Esophagus squamous epithelium (tissue), 5 donors: Measurements from ENCODE around the gene SEMG2. TPM values are rescaled to one million over a fixed set of nuclear protein-coding genes. Genes with fewer than 3 reads are reported as not detected.
A peak's percentile ranks its signal among the peaks of the same experiment; 100 is the strongest.

Experiments
- DNase-seq: peaks from one replicate; lab custom pipeline; 2025; lab: John Stamatoyannopoulos, UW
- H3K27ac ChIP-seq, 4 donors: fragments of 200-600 bp; sonication (generic); one replicate each; pipeline ENCODE4 v1.5.1; 2016 to 2019; ENCODE audit warnings: mild to moderate bottlenecking in 1 of 4
- H3K27me3 ChIP-seq, 4 donors: fragments of 200-600 bp; sonication (generic); 1 replicate in 3 of 4; 2 replicates in 1 of 4; pipeline versions ENCODE4 v1.5.1 to v1.6.0; 2017 to 2021; ENCODE audit warnings: antibody characterized with exemption in 1 of 4
- H3K36me3 ChIP-seq, 3 donors: fragments of 200-600 bp; sonication (generic); one replicate each; pipeline ENCODE4 v1.5.1; 2016 to 2019
- H3K4me1 ChIP-seq, 3 donors: fragments of 200-600 bp; sonication (generic); one replicate each; pipeline ENCODE4 v1.5.1; 2017 to 2019
- H3K4me3 ChIP-seq, 4 donors: fragments of 200-600 bp; sonication (generic); 1 replicate in 3 of 4; 2 replicates in 1 of 4; pipeline ENCODE4 v1.5.1; 2016 to 2019; ENCODE audit warnings: mild to moderate bottlenecking in 2 of 4, moderate library complexity in 1 of 4
- H3K9me3 ChIP-seq, 3 donors: fragments of 200-600 bp; sonication (generic); one replicate each; pipeline ENCODE4 v1.5.1; 2016 to 2019
- POLR2A ChIP-seq, 4 donors: fragments of 450-650 bp; IDR thresholded peaks; one replicate each; pipeline ENCODE4 v1.6.1; 2017; ENCODE audit warnings: antibody characterized with exemption in 4 of 4, mild to moderate bottlenecking in 4 of 4, moderate library complexity in 3 of 4
- whole genome bisulfite sequencing, 2 donors: methylation state at CpG; one replicate each; pipeline ENCODE4 v1.1.5; 2018; 5-methylcytosine and 5-hydroxymethylcytosine counted together
- intact Hi-C: fragments of 100-400 bp; cut with DNase I; formaldehyde crosslinking; loops from one replicate; pipeline ENCODE4 v1.15.0; 2022
- total RNA-seq, 4 donors: library from RNA; depleted of rRNA; stranded (reverse); fragments of >200 nt; gene quantifications; one replicate each; pipeline ENCODE4 v1.1.0, GENCODE V29; 2016
- TF ChIP-seq, protein P1 (sequence below), 6 experiments: fragments of 450-650 bp in 4 of 6; fragments of 200-600 bp in 2 of 6; sonication (generic) in 2 of 6; IDR thresholded peaks; one replicate each; pipeline ENCODE4 v1.5.1; 2016 to 2019; ENCODE audit warnings: antibody characterized with exemption in 6 of 6, mild to moderate bottlenecking in 4 of 6, moderate library complexity in 4 of 6
- donor health status: DM: yes; HTN: yes; CAD: no.

The SEMG2 gene
- total RNA-seq, 4 donors from 2014 or later = not detected

DNA sequence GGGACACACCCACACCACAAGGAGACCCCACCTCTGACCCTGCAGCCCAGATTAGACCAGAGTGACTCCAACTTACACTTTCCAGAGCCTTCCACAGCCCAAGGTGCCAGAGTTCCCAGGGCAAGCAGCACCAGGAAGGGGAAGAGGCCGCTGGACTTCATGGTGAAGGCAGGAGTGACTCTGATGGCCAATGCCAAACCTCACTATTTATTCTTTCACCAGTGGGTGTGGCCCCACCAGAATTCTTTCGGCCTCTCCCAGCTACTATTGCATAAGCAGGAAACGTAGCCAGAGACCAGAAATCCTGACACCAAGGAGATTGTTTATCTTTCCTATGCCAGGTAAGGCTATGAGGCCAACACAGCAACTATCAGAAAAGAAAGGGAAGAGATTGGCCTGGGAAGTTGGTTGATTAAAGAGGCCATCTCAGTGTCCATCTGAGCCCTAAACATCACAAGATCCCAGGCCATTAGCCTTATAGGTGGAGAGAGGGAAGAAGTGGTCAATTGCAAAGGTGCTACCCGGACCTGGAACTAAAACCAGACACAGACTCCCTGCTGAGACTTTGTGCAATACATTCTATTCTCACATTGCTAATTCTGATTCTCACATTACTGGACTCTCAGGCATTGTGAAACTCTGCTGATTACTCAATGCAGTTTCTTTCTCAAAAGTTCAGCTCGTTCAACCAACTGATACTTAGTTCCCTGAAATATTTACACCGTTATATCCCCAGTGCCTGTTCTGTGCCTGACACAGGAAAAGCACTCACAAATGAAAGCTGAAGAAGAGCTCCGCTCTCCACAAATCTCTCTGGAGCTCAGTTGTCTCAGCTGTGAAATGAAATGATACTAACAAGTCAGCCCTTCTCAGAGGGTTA lies 33.5 kb downstream of the SEMG2 start, which contains the start of gene SLPI:
Gene SLPI (minus strand): TSS at position 182 of the 880 bp plus-strand sequence. CDS start 21 bp downstream, at position 161.
- peak within 1 kb of the TSS; percentile 15 to 57 (median 37) for H3K4me3 ChIP-seq
- no peaks in the 10 kb centered on the region for H3K36me3 ChIP-seq
- H3K27ac ChIP-seq = peak within 1 kb of the TSS; percentile 79 to 91 (median 86)
- H3K4me1 ChIP-seq = peaks cover 16 to 70% (median 39%) of the 10 kb centered on the region in 3 donors
- intact Hi-C loops = no loop called here
- no peaks in the 10 kb centered on the region for H3K9me3 ChIP-seq
- peaks cover 0 to 19% (median 0%) of the 10 kb centered on the region in 4 donors for H3K27me3 ChIP-seq
- WGBS, 2 donors = 19 to 21% methylated on average over 6 to 7 of the region's 7 CpGs
- TF ChIP-seq, protein P1, sequence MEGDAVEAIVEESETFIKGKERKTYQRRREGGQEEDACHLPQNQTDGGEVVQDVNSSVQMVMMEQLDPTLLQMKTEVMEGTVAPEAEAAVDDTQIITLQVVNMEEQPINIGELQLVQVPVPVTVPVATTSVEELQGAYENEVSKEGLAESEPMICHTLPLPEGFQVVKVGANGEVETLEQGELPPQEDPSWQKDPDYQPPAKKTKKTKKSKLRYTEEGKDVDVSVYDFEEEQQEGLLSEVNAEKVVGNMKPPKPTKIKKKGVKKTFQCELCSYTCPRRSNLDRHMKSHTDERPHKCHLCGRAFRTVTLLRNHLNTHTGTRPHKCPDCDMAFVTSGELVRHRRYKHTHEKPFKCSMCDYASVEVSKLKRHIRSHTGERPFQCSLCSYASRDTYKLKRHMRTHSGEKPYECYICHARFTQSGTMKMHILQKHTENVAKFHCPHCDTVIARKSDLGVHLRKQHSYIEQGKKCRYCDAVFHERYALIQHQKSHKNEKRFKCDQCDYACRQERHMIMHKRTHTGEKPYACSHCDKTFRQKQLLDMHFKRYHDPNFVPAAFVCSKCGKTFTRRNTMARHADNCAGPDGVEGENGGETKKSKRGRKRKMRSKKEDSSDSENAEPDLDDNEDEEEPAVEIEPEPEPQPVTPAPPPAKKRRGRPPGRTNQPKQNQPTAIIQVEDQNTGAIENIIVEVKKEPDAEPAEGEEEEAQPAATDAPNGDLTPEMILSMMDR (IDR thresholded peaks at IDR 0.05) = no peak
- TF ChIP-seq POLR2A (IDR thresholded peaks at IDR 0.05) = peak in 3 of 4 donors; percentile 19 to 50 (median 26)
- no peak for DNase-seq

DNA sequence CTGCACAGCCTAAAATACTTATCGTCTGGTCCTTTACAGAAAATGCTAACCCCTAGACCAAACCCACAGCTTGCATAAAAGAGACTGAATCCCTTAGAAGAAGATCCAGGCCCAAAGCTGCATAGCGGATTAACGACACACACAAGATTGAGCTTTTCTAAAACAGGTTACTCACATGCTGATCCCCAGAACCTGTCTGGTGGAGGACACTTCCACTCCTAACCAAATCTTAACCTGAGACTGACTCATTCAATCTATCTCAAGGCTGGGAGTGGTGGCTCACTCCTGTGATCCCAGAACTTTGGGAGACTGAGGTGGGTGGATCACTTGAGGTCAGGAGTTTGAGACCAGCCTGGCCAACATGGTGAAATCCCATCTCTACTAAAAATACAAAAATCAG lies 36.0 kb downstream of the SEMG2 start:
- peaks cover 16 to 59% (median 36%) of the 10 kb centered on the region in 3 donors for H3K4me1 ChIP-seq

DNA sequence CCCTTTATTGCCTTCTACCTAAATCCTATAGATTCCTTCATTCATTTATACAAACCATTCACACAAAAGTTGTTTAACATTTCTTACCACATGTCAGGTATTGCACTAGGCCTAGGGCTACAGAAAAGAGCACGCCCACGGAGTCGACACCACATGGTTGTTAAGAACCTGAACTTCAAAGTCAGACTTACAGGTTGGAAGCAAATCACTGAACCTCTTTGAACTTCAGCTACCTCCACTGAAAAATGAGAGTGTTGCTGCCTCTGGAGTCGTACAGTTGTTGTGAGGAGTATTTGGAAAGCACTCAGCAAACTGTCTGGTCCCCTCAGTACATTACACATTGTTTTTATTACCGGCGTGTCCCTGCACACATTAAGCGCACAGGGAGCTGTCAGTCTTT lies 36.5 kb downstream of the SEMG2 start:
- DNase-seq = no peak
- H3K36me3 ChIP-seq = no peaks in the 10 kb centered on the region
- H3K4me3 ChIP-seq = no peak overlapping the region
- peaks cover 16 to 53% (median 30%) of the 10 kb centered on the region in 3 donors for H3K4me1 ChIP-seq
- peaks cover 0 to 29% (median 0%) of the 10 kb centered on the region in 4 donors for H3K27me3 ChIP-seq
- TF ChIP-seq, protein P1 (IDR thresholded peaks at IDR 0.05) = no peak
- no peak for TF ChIP-seq POLR2A (IDR thresholded peaks at IDR 0.05)
- peak overlapping the region in 1 of 4 donors; percentile 34 for H3K27ac ChIP-seq
- intact Hi-C loops = no loop called here
- no peaks in the 10 kb centered on the region for H3K9me3 ChIP-seq
- WGBS, 2 donors = 44 to 82% methylated on average over 7 of the region's 7 CpGs

More for the DNA sequence above, 36.0 kb downstream of the SEMG2 start:
- Histone ChIP-seq H3K27me3 (peaks cover 0 to 31% (median 0%) of the 10 kb centered on the region in 4 donors), H3K36me3 (no peaks in the 10 kb centered on the region), H3K4me3 (no peak overlapping the region), H3K9me3 (no peaks in the 10 kb centered on the region), H3K27ac (peak overlapping the region in 2 of 4 donors; percentile 27 to 34)
- TF ChIP-seq, protein P1 (IDR thresholded peaks at IDR 0.05) = no peak
- no peak for TF ChIP-seq POLR2A (IDR thresholded peaks at IDR 0.05)
- no peak for DNase-seq
- WGBS, 2 donors = 39 to 82% methylated on average over 3 of the region's 3 CpGs
- intact Hi-C loops = no loop called here

DNA sequence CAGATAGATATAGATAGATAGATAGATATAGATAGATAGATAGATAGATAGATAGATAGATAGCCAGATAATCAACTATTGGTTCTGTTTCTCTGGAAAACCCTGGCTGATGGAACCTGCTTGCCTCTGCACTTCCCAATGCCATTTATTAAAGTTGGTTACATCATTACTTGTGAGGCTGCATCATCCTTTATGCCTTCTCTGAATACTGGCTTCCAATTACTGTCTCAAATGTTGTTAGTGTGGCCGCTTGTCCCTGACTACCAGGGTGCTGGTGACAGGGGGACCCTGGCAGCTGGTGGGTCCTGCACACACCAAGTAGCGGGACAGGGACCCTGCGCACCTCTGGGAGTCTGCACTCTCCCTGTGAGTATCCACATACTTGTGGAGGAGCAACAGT lies 37.1 kb downstream of the SEMG2 start:
- no peaks in the 10 kb centered on the region for H3K9me3 ChIP-seq
- TF ChIP-seq POLR2A (IDR thresholded peaks at IDR 0.05) = no peak
- TF ChIP-seq, protein P1 (IDR thresholded peaks at IDR 0.05) = no peak
- no peaks in the 10 kb centered on the region for H3K36me3 ChIP-seq
- H3K4me3 ChIP-seq = no peak overlapping the region
- peaks cover 0 to 23% (median 0%) of the 10 kb centered on the region in 4 donors for H3K27me3 ChIP-seq
- intact Hi-C loops = no loop called here
- peaks cover 16 to 48% (median 25%) of the 10 kb centered on the region in 3 donors for H3K4me1 ChIP-seq
- no peak for DNase-seq
- H3K27ac ChIP-seq = no peak overlapping the region
- 87 to 100% methylated on average over 1 to 3 of the region's 3 CpGs for WGBS, 2 donors

DNA sequence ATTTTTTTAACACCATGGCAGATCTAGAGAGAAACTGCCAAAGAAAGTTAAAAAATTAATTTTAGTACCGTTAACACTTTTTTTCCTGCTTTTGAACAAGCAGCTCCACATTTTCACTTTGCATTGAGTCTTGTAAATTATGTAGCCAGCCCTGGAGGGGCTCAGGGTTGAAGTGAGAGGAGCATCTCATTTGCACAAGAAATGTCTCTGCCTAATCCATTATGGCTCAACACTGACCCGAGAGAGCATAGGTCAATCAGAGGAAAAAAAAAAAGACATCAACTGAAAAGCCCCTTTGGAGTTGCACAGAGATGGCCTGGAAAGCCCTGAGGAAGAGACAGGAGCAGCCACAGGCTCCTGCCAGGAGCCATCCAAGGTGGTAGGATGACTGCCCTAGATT lies 37.5 kb downstream of the SEMG2 start:
- 54 to 67% methylated on average over 2 of the region's 2 CpGs for WGBS, 2 donors
- intact Hi-C loops = no loop called here

More for the DNA sequence above, 37.5 kb downstream of the SEMG2 start:
- DNase-seq = no peak
- no peaks in the 10 kb centered on the region for H3K36me3 ChIP-seq
- no peaks in the 10 kb centered on the region for H3K9me3 ChIP-seq
- H3K27ac ChIP-seq = no peak overlapping the region
- no peak for TF ChIP-seq POLR2A (IDR thresholded peaks at IDR 0.05)
- TF ChIP-seq, protein P1 (IDR thresholded peaks at IDR 0.05) = no peak
- peaks cover 0 to 22% (median 0%) of the 10 kb centered on the region in 4 donors for H3K27me3 ChIP-seq
- H3K4me1 ChIP-seq = peaks cover 16 to 44% (median 22%) of the 10 kb centered on the region in 3 donors
- no peak overlapping the region for H3K4me3 ChIP-seq
